ENCODE data around the gene MSRB3. TPM values are rescaled to one million over a fixed set of nuclear protein-coding genes. Genes with fewer than 3 reads are reported as not detected.

MSRB3 gene
- total RNA-seq, 1 experiment from 2014 or later = 5.9 TPM

DNA sequence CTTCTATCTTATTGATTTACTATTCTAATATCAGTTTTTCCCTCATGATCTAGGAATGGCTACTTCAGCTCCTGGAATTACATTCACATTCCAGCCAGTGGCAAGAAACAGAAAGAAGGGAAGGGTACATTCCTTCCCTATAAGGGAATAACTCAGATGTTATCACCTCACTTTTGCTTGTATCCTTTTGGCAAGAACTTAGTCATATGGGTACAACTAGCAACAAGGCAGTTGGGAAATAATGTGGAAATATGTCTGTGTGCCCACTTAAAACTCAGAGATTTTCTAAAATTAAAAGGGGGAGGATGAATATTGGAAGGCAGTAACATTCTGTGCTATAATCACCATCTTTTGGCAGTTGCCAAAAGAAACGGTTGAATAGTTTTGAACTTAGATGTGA lies 85.6 kb downstream of the MSRB3 start:
- no peaks in the 10 kb centered on the region for H3K4me1 ChIP-seq (ENCODE audit: insufficient read depth, low read length)
- CTCF ChIA-PET = no interaction called here
- H2AFZ ChIP-seq (ENCODE audit: low read length) = no peak overlapping the region
- H3K4me3 ChIP-seq (ENCODE audit: low read length) = no peak overlapping the region
- ATAC-seq (no peak), DNase-seq (no peak)
- no peaks in the 10 kb centered on the region for H3F3A ChIP-seq (ENCODE audit: low read length, unreplicated experiment)
- TF ChIP-seq EZH2 (IDR thresholded peaks at IDR 0.05; ENCODE audit: low read length, unreplicated experiment) = no peak
- no peak for TF ChIP-seq EZH2phosphoT487 (IDR thresholded peaks at IDR 0.05; ENCODE audit: borderline replicate concordance, low read length)
- no peak for TF ChIP-seq CTCF (conservative IDR thresholded peaks at IDR 0.05; ENCODE audit: low read depth, low read length)
- intact Hi-C loops (cut with micrococcal nuclease) = no loop called here
- H3K27me3 ChIP-seq (ENCODE audit: low read length) = no peaks in the 10 kb centered on the region
- H3K27ac ChIP-seq (ENCODE audit: low read length) = no peak overlapping the region
- H3K36me3 ChIP-seq (ENCODE audit: low read depth, low read length) = no peaks in the 10 kb centered on the region
- H3K9me2 ChIP-seq (replicated peaks; ENCODE audit: low read length) = no peaks in the 10 kb centered on the region
- H3K4me2 ChIP-seq (ENCODE audit: low read length) = no peak overlapping the region
- H3K79me2 ChIP-seq (ENCODE audit: low read length) = no peaks in the 10 kb centered on the region
- H3K9me3 ChIP-seq (ENCODE audit: low read length) = no peaks in the 10 kb centered on the region
- H4K20me1 ChIP-seq (ENCODE audit: low read length) = no peaks in the 10 kb centered on the region
- POLR2A ChIA-PET (ENCODE audit: unreplicated experiment) = no interaction called here
- BruUV-seq (replicated peaks) = no TSS peak
- no peak overlapping the region for H3K9ac ChIP-seq (ENCODE audit: low read length)

DNA sequence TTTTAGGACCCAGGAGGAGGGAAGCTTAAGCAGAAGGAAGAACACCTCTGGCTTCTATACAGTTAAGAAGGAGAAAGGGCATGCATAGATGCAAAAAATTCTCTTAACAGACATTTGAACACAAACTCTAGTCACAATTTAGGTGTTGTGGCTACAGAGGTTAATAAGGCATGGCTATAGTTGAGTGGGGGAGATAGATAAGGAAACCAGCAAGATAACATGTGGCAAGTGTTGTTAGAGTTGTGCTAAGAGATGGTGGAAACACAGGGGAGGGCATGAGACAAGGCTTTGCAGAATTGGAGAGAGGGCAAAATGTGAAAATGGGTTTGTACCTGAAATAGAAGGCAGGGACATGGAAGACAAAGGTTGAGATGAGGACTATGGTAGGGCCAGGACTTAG lies 88.9 kb downstream of the MSRB3 start:
- POLR2A ChIA-PET (ENCODE audit: unreplicated experiment) = no interaction called here
- H3F3A ChIP-seq (ENCODE audit: low read length, unreplicated experiment) = no peaks in the 10 kb centered on the region
- H4K20me1 ChIP-seq (ENCODE audit: low read length) = no peaks in the 10 kb centered on the region
- DNase-seq (no peak), ATAC-seq (no peak)
- intact Hi-C loops (cut with micrococcal nuclease) = no loop called here
- no peak overlapping the region for H3K27ac ChIP-seq (ENCODE audit: low read length)
- H3K9me3 ChIP-seq (ENCODE audit: low read length) = no peaks in the 10 kb centered on the region
- no peaks in the 10 kb centered on the region for H3K27me3 ChIP-seq (ENCODE audit: low read length)
- TF ChIP-seq EZH2phosphoT487 (IDR thresholded peaks at IDR 0.05; ENCODE audit: borderline replicate concordance, low read length) (no peak), EZH2 (IDR thresholded peaks at IDR 0.05; ENCODE audit: low read length, unreplicated experiment) (no peak), CTCF (conservative IDR thresholded peaks at IDR 0.05; ENCODE audit: low read depth, low read length) (no peak)
- CTCF ChIA-PET = no interaction called here
- H2AFZ ChIP-seq (ENCODE audit: low read length) = no peak overlapping the region
- no peaks in the 10 kb centered on the region for H3K79me2 ChIP-seq (ENCODE audit: low read length)
- no peaks in the 10 kb centered on the region for H3K9me2 ChIP-seq (replicated peaks; ENCODE audit: low read length)
- H3K4me1 ChIP-seq (ENCODE audit: insufficient read depth, low read length) = no peaks in the 10 kb centered on the region
- H3K36me3 ChIP-seq (ENCODE audit: low read depth, low read length) = no peaks in the 10 kb centered on the region
- H3K9ac ChIP-seq (ENCODE audit: low read length) = no peak overlapping the region
- no peak overlapping the region for H3K4me2 ChIP-seq (ENCODE audit: low read length)
- BruUV-seq (replicated peaks) = no TSS peak
- no peak overlapping the region for H3K4me3 ChIP-seq (ENCODE audit: low read length)

GRCh38 chr12:65368055-65368454 lies 89.6 kb downstream of the MSRB3 start:
- BruUV-seq (replicated peaks) = no TSS peak
- Histone ChIP-seq H3K9me2 (replicated peaks; ENCODE audit: low read length) (no peaks in the 10 kb centered on the region), H3K27me3 (ENCODE audit: low read length) (no peaks in the 10 kb centered on the region), H3K4me3 (ENCODE audit: low read length) (no peak overlapping the region), H4K20me1 (ENCODE audit: low read length) (no peaks in the 10 kb centered on the region), H3F3A (ENCODE audit: low read length, unreplicated experiment) (no peaks in the 10 kb centered on the region), H3K36me3 (ENCODE audit: low read depth, low read length) (no peaks in the 10 kb centered on the region), H3K27ac (ENCODE audit: low read length) (no peak overlapping the region), H3K9ac (ENCODE audit: low read length) (no peak overlapping the region), H3K9me3 (ENCODE audit: low read length) (no peaks in the 10 kb centered on the region), H3K79me2 (ENCODE audit: low read length) (no peaks in the 10 kb centered on the region), H3K4me1 (ENCODE audit: insufficient read depth, low read length) (no peaks in the 10 kb centered on the region), H2AFZ (ENCODE audit: low read length) (no peak overlapping the region), H3K4me2 (ENCODE audit: low read length) (no peak overlapping the region)
- intact Hi-C loops (cut with micrococcal nuclease) = no loop called here
- TF ChIP-seq EZH2 (IDR thresholded peaks at IDR 0.05; ENCODE audit: low read length, unreplicated experiment) (no peak), CTCF (conservative IDR thresholded peaks at IDR 0.05; ENCODE audit: low read depth, low read length) (no peak), EZH2phosphoT487 (IDR thresholded peaks at IDR 0.05; ENCODE audit: borderline replicate concordance, low read length) (no peak)
- no peak for ATAC-seq
- no peak for DNase-seq
- ChIA-PET CTCF (no interaction called here), POLR2A (ENCODE audit: unreplicated experiment) (no interaction called here)

All from PC-3 (cell line).